AG04450 (cell line): Measurements from ENCODE around the gene PRR5L. TPM values are rescaled to one million over a fixed set of nuclear protein-coding genes. Genes with fewer than 3 reads are reported as not detected.

ENCODE experiments used
- CTCF ChIA-PET: fragments of 300-600, 350-600 bp; formaldehyde crosslinking; extraction: SDS; loops from one replicate; lab custom pipeline; 2022; ENCODE audit warnings: antibody characterized with exemption, inconsistent platforms; lab: Charles Lee
- POLR2A ChIA-PET: fragments of 350-600 bp; formaldehyde crosslinking; extraction: SDS; loops from one replicate; lab custom pipeline; 2021; ENCODE audit warnings: antibody characterized with exemption, inconsistent platforms; lab: Yijun Ruan, JAX
- DNase-seq: peaks from one replicate; pipeline ENCODE4 v3.0.0-alpha.2; 2011; ENCODE audit warnings: low read depth, low spot score
- H3K27ac ChIP-seq: one replicate; pipeline ENCODE4 v1.5.1; 2012; ENCODE audit warnings: low read depth, low read length, control low read depth
- H3K27me3 ChIP-seq: one replicate; pipeline ENCODE4 v1.6.0; 2012; ENCODE audit warnings: low read length; ENCODE audit not compliant: control insufficient read depth, insufficient read depth
- H3K4me3 ChIP-seq: 2 replicates; pipeline ENCODE4 v1.5.1; 2011; ENCODE audit warnings: mild to moderate bottlenecking, low read depth, low read length, control low read depth
- H3K9me3 ChIP-seq: 2 replicates; pipeline ENCODE4 v1.5.1; 2012; ENCODE audit warnings: low read length; ENCODE audit not compliant: control insufficient read depth, insufficient read depth
- CTCF ChIP-seq: IDR thresholded peaks from 2 replicates; pipeline ENCODE4 v1.5.1; 2011; ENCODE audit warnings: low read depth, low read length, control low read depth, inconsistent platforms
- polyA minus RNA-seq: library from RNA; depleted of rRNA, polyadenylated mRNA; stranded (reverse); fragments of >200 nt; gene quantifications from 2 replicates; pipeline ENCODE4 v1.2.3, GENCODE V29; 2011; rRNA and poly(A)+ RNA removed
- polyA plus RNA-seq: library from polyadenylated mRNA; depleted of rRNA; stranded (reverse); fragments of >200 nt; gene quantifications from 2 replicates; pipeline ENCODE4 v1.2.3, GENCODE V29; 2011; rRNA removed

The PRR5L gene
- 3.1 and 3.4 TPM in 2 replicates for polyA plus RNA-seq
- 3.4 and 6.0 TPM in 2 replicates for polyA minus RNA-seq

- Histone ChIP-seq H3K27me3 (peaks cover 2% of the 10 kb centered on the region), H3K4me3 (no peak within 1 kb of the TSS), H3K9me3 (no peaks in the 10 kb centered on the region), H3K27ac (no peak within 1 kb of the TSS)
- ChIA-PET CTCF (interaction anchor here (1.0 to 9.5 kb wide), 5 partner anchors 12 to 197 kb away, joined by 3 to 279 read pairs (median 3); no protein-coding TSS in a partner anchor), POLR2A (interaction anchor here (1.3 kb wide), 1 partner anchor 89 kb away, joined by 5 read pairs; no protein-coding TSS in a partner anchor)
- DNase-seq: no peak
- TF ChIP-seq CTCF: no peak
Measured at GRCh38 chr11:36295926-36296325, at the start of gene PRR5L. TSS of gene PRR5L (plus strand) at chr11:36296288. CDS start at chr11:36401122, 104,834 bp downstream.

GRCh38 chr11:36247493-36247892 is 48.6 kb upstream of the PRR5L start:
- POLR2A ChIA-PET: interaction anchor here (0.6 kb wide), 1 partner anchor 112 kb away, joined by 3 read pairs; no protein-coding TSS in a partner anchor
- no peak for TF ChIP-seq CTCF
- DNase-seq: no peak

DNA sequence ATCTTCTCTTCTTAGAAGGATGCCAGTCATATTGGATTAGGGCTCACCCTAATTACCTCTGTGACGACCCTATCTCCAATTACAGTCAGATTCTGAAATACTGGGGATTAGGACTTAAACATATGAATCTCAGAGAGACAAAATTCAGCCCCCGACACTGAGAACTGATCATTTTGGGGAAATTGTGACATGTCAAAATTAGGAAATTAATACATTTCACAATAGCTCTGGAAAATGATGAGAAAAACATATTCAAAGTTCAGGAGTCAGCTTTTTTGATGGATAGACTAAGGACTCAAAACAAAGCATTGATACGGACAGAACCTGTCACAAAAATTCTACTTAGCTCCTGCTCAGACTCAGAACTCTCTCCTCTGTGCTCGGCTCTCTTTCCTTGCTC is 47.7 kb upstream of the PRR5L start:
- POLR2A ChIA-PET: no interaction called here
- TF ChIP-seq CTCF: no peak
- Histone ChIP-seq H3K27me3 (peaks cover 14% of the 10 kb centered on the region), H3K9me3 (peaks cover 10% of the 10 kb centered on the region; the same call in 1 of the 2 replicates), H3K27ac (no peak overlapping the region), H3K4me3 (no peak overlapping the region)
- DNase-seq: no peak
- CTCF ChIA-PET: interaction anchor here (0.7 to 4.3 kb wide), 5 partner anchors 9 to 427 kb away, joined by 3 to 32 read pairs (median 8); no protein-coding TSS in a partner anchor

More at GRCh38 chr11:36247493-36247892, 48.6 kb upstream of the PRR5L start:
- CTCF ChIA-PET: interaction anchor here (1.6 to 4.3 kb wide), 3 partner anchors 8 to 426 kb away, joined by 3 to 32 read pairs (median 26); no protein-coding TSS in a partner anchor
- H3K27me3 ChIP-seq: peaks cover 17% of the 10 kb centered on the region
- no peak overlapping the region for H3K27ac ChIP-seq
- peaks cover 10% of the 10 kb centered on the region; the same call in 1 of the 2 replicates for H3K9me3 ChIP-seq
- no peak overlapping the region for H3K4me3 ChIP-seq

GRCh38 chr11:36249246-36249645 is 46.8 kb upstream of the PRR5L start:
- peaks cover 10% of the 10 kb centered on the region; the same call in 1 of the 2 replicates for H3K9me3 ChIP-seq
- no peak overlapping the region for H3K4me3 ChIP-seq
- DNase-seq: peak; percentile 77
- no peak overlapping the region for H3K27ac ChIP-seq
- POLR2A ChIA-PET: no interaction called here
- CTCF ChIA-PET: interaction anchor here (1.1 to 4.3 kb wide), 6 partner anchors 9 to 633 kb away, joined by 3 to 32 read pairs (median 6); no protein-coding TSS in a partner anchor
- H3K27me3 ChIP-seq: peaks cover 14% of the 10 kb centered on the region
- no peak for TF ChIP-seq CTCF

DNA sequence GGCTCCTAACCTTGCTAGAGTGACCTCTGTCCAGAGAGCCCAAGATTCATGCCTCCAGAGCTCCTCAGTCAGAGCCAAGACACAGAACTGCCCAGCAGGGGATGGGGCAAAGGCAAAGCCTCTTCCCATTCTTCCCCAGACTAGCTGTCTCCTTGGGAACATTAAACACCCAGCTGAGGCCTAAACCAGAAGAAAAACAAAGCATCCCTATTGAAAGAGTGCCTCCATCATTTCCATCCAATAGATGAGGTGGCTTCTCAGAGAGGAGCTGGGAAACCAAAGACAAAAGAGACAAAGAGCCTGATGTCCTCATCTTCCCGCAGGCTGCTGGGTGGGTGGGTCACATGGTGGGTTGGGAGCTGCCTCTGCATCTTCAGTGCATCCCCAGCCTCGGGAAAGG is 44.3 kb upstream of the PRR5L start:
- no peak for TF ChIP-seq CTCF
- CTCF ChIA-PET: interaction anchor here (1.6 to 2.0 kb wide), 2 partner anchors 14 to 430 kb away, joined by 3 to 13 read pairs; no protein-coding TSS in a partner anchor

More for the DNA sequence above, 44.3 kb upstream of the PRR5L start:
- H3K4me3 ChIP-seq: no peak overlapping the region
- H3K9me3 ChIP-seq: peaks cover 14% of the 10 kb centered on the region; the same call in 1 of the 2 replicates
- H3K27me3 ChIP-seq: peaks cover 9% of the 10 kb centered on the region
- no peak overlapping the region for H3K27ac ChIP-seq
- no peak for DNase-seq
- POLR2A ChIA-PET: no interaction called here
